ENCODE measurements around the gene ATPAF1.

DNA sequence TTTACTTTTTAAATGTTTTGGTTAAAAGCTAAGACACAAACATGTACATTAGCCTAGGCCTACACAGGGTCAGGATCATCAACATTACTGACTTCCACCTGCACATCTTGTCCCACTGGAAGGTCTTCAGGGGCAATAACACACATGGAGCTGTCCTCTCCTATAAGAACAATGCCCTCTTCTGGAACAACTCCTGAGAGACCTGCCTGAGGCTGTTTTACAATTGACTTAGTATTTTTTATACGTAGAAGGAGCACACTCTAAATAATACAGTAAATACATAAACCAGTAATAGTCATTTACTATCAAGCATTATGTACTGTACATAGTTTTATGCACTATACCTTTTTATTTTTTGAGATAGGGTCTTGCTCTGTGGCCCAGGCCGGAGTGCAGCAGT lies 37.4 kb downstream of the ATPAF1 start:
- TF ChIP-seq CTCF (IDR thresholded peaks at IDR 0.05 in 8 of 11, conservative IDR thresholded peaks at IDR 0.05 in 3 of 11) (no peak), POLR2A (IDR thresholded peaks at IDR 0.05) (no peak), POLR2AphosphoS5 (IDR thresholded peaks at IDR 0.05) (no peak)
